ENCODE data around the gene MSANTD4.
"Not testable (repeated sequence)": the region's sequence is repeated elsewhere in the genome, so short reads cannot be mapped to it uniquely, and the experiment has no call there.

MSANTD4 gene

GRCh38 chr11:106014620-106015019 lies 7.4 kb downstream of the MSANTD4 start:
- in situ Hi-C loops (cut with HindIII; ENCODE audit: low sequenced_read_pairs): no loop called here

DNA sequence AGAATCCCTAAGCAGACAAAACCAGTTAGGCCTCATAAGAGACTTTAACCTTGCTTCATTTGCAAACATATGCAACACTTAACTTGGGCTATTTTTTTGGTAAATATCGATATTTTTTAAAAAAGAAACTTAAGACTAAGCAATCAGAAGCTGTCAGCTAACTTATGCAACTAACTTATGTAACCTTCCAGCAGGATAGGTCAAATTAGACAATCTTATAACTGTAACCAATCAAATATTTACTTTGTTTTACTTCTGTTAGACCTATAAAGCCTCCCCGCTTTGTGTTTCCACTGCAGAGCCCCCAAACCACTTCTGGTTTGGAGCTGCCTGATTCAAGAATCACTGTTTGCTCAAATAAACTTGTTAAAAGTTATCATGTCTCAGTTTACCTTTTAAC lies 8.0 kb downstream of the MSANTD4 start:
- in situ Hi-C loops (cut with HindIII; ENCODE audit: low sequenced_read_pairs): no loop called here

DNA sequence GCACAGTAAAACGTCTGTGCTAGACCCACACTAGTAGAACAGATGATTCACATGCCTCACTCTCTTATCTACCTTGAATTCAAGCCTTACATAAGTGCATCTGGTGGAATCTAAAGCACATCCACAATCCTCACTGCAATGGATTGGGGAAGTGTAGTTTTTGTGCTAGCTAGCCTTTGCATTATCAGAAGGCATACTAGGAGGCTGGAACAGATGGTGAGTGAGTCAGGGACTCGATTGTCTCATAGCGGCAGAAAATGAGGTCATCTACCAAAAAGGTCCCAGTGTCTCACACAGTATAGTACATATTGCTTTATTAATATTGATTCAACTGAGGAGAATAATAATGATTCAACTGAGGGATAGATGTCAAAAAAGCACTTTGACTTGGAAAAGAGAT lies 9.3 kb downstream of the MSANTD4 start:
- in situ Hi-C loops (cut with HindIII; ENCODE audit: low sequenced_read_pairs): no loop called here

GRCh38 chr11:106011481-106011880 lies 10.6 kb downstream of the MSANTD4 start:
- in situ Hi-C loops (cut with HindIII; ENCODE audit: low sequenced_read_pairs): no loop called here

DNA sequence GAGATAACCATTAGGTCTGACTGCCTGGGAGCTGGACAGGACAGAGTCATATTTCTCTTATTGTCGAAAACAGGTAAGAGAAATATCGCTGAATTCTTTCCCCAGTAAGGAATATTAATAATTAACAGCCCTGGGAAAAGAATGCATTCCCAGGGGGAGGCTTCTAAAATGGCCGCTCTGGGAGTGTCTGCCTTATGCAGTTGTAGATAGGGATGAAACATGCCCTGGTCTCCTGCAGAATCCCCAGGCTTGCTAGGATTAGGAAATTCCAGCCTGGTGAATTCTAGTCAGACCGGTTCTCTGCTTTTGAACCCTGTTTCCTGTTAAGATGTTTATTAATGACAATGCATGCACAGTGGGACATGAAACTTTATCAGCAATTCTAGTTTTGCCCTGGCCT lies 18.9 kb downstream of the MSANTD4 start:
- in situ Hi-C loops (cut with HindIII; ENCODE audit: low sequenced_read_pairs): not testable (repeated sequence)

- in situ Hi-C loops (cut with HindIII; ENCODE audit: low sequenced_read_pairs): no loop called here
These were observed 20.6 kb downstream of the MSANTD4 start for GRCh38 chr11:106001304-106002012.

DNA sequence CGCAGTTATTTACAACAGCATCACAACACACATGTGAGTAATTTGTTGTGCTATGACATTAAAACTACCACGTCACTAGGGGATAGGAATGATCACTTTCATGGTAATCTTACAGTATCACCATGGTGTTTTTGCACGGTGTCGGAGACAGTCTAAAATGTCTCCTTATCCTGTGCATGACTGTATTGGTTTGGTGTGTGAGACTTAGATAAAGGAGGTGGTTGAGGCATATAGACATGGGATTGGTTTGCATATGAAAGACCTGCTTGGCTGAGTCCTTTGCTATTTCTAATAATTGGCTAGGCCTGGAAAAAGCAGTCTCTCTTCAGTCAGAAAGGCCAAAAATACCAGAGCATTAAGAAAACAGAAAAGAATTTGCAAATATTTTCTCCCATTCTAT lies 30.2 kb downstream of the MSANTD4 start:
- in situ Hi-C loops (cut with HindIII; ENCODE audit: low sequenced_read_pairs): no loop called here

- in situ Hi-C loops (cut with HindIII; ENCODE audit: low sequenced_read_pairs): no loop called here
These were observed 32.9 kb downstream of the MSANTD4 start for GRCh38 chr11:105989124-105989523.

DNA sequence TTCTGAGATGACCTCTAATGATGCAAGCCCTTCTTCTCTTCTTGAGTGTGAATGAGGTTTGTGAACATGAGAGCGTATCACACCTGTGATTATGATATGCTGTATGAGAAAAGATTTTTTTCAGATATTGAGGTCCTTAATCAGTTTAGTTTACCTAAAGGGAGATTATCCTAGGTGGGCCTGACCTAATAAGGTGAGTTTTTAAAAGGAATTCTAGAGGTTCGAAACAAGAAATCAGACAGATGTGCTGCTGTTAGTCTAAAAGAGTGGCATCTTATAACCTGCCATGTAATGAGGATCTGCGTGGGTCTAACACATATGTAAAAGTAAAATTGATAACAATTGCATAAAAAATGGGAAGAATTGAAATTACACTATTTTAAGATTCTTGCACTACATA lies 33.8 kb downstream of the MSANTD4 start:
- in situ Hi-C loops (cut with HindIII; ENCODE audit: low sequenced_read_pairs): no loop called here

DNA sequence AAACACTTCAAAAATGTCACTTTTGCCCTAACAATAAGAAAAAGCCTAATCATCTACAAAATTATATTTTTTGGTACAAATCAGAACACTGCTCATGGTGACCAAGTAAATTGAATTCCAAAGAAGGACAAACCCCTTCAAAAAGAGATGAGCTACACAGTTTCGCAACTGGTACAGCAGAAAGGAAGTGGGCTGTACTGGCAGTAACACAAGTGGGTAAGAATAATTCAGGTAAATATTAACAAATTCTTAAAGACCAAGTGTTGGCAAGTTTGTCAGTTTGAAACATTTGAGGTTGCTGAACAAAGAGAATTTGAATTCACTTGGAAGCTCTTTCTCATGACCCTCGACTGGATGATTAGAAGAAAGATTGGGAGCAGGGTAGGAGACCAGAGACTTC lies 35.5 kb downstream of the MSANTD4 start:
- in situ Hi-C loops (cut with HindIII; ENCODE audit: low sequenced_read_pairs): no loop called here

DNA sequence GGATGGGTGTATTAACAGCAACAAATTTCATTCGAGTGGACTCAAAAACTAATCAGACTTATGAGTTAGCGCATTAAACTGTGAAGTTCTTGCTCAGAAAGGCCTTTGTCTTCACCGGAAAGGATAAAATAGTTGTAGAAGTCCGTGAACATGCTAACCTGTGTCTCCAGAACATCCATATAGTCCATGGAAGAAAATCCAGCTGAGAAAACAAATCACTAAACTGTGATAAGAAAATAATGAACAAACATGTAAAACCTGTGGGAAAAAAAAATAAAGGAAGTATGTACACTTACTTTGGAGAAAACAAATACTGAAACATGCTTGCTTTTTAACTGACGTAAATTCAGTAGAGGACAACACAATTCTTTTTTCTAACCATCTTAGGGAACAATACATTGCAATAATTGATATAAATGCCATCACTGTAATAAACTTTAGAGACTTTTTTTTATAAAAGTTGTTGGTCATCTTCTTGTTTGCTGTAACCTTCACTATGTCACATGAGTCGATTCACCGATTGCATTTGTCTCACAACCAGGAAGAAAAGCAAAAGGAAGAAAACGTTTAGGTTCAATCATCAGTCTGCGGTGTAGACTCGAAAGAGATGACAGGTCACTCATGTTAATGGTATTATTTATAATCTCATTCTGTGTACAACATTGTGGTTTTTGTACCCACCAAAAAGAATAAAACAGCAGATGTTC lies 41.9 kb downstream of the MSANTD4 start:
- in situ Hi-C loops (cut with HindIII; ENCODE audit: low sequenced_read_pairs): loop anchor here (5.0 kb wide), 1 partner anchor 83 kb away; no protein-coding TSS in a partner anchor

DNA sequence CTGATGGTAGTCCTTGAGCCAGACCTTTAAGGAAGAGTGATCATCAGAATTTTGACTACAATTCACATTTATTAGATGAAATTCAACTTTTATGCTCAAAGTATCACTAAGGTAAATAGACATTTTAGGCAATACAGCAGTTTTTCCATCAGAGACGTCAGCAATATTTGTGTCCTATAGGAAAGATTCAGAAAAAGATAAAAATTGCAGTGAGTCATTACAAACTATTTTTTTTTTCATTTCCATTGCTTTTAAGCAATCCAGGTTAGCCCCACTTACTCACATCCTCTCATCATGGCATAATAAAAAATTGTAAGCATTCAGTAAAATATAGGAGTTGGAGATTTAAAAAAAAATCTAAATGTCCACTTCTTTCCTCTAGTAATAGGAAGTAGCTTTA lies 46.9 kb downstream of the MSANTD4 start:
- in situ Hi-C loops (cut with HindIII; ENCODE audit: low sequenced_read_pairs): loop anchor here (5.0 kb wide), 1 partner anchor 78 kb away; no protein-coding TSS in a partner anchor

GRCh38 chr11:105969756-105970155 lies 52.3 kb downstream of the MSANTD4 start:
- in situ Hi-C loops (cut with HindIII; ENCODE audit: low sequenced_read_pairs): no loop called here

GRCh38 chr11:105968021-105968697 lies 53.9 kb downstream of the MSANTD4 start:
- in situ Hi-C loops (cut with HindIII; ENCODE audit: low sequenced_read_pairs): no loop called here

- in situ Hi-C loops (cut with HindIII; ENCODE audit: low sequenced_read_pairs): no loop called here
These were observed 61.5 kb downstream of the MSANTD4 start for GRCh38 chr11:105960252-105961245.

Data from endothelial cell of hepatic sinusoid (primary cell).